IMR-90 (cell line): ENCODE data around the gene ACAD9. TPM values are rescaled to one million over a fixed set of nuclear protein-coding genes. Genes with fewer than 3 reads are reported as not detected.

Experiments used
- ATAC-seq: fragments of 200-7000 bp; cut with Tn5 transposase; 2 replicates; pipeline ENCODE4 v1.9.1; 2020; ENCODE audit warnings: low read depth, mild to moderate bottlenecking, moderate library complexity
- BruUV-seq: library from RNA; stranded (reverse); fragments of 400-500 nt; replicated peaks from 2 replicates; lab custom pipeline; 2021; lab: Mats Ljungman, UMichigan
- CTCF ChIA-PET: fragments of 300-600 bp; formaldehyde crosslinking; extraction: SDS; loops from one replicate; lab custom pipeline; 2021; ENCODE audit warnings: antibody characterized with exemption; lab: Yijun Ruan, JAX
- POLR2A ChIA-PET: fragments of 300-600 bp; sonication (Branson Sonifier 250); formaldehyde crosslinking; loops from one replicate; lab custom pipeline; 2022; ENCODE audit warnings: antibody characterized with exemption; ENCODE audit not compliant: unreplicated experiment; lab: Charles Lee
- DNase-seq: peaks from one replicate; pipeline ENCODE4 v3.0.0; 2013
- H2AFZ ChIP-seq: replicated peaks from 2 replicates; pipeline ENCODE3; 2013; ENCODE audit warnings: low read length, mild to moderate bottlenecking; ENCODE audit not compliant: poor library complexity
- H2AK5ac ChIP-seq: 2 replicates; pipeline ENCODE4 v1.6.1; 2013; ENCODE audit warnings: low read depth, low read length, inconsistent platforms
- H2AK9ac ChIP-seq: replicated peaks from 2 replicates; pipeline ENCODE3; 2013; ENCODE audit warnings: mild to moderate bottlenecking, low read depth, low read length, moderate library complexity; ENCODE audit not compliant: poor library complexity
- H2BK120ac ChIP-seq: 2 replicates; pipeline ENCODE4 v1.6.1; 2013; ENCODE audit warnings: low read depth, low read length, inconsistent platforms
- H2BK15ac ChIP-seq: 3 replicates; pipeline ENCODE4 v1.6.1; 2013; ENCODE audit warnings: low read depth, low read length, inconsistent platforms
- H2BK20ac ChIP-seq: 2 replicates; pipeline ENCODE4 v1.6.1; 2013; ENCODE audit warnings: low read depth, mild to moderate bottlenecking, inconsistent platforms, low read length, moderate library complexity
- H2BK5ac ChIP-seq: 2 replicates; pipeline ENCODE4 v1.6.1; 2013; ENCODE audit warnings: mild to moderate bottlenecking, low read depth, low read length, inconsistent platforms; ENCODE audit not compliant: poor library complexity, severe bottlenecking
- H3K14ac ChIP-seq: replicated peaks from 2 replicates; pipeline ENCODE4 v1.6.1; 2013; ENCODE audit warnings: low read depth, low read length, inconsistent platforms
- H3K18ac ChIP-seq: 2 replicates; pipeline ENCODE4 v1.6.1; 2013; ENCODE audit warnings: low read depth, low read length, control low read depth
- H3K23ac ChIP-seq: 2 replicates; pipeline ENCODE4 v1.6.1; 2013; ENCODE audit warnings: low read depth, low read length, inconsistent platforms
- H3K27ac ChIP-seq: 2 replicates; pipeline ENCODE4 v1.5.1; 2013; ENCODE audit warnings: mild to moderate bottlenecking, control low read depth, low read length; ENCODE audit not compliant: insufficient read depth
- H3K27me3 ChIP-seq: 2 replicates; pipeline ENCODE4 v1.6.1; 2013; ENCODE audit warnings: low read length; ENCODE audit not compliant: control insufficient read depth, insufficient read depth
- H3K36me3 ChIP-seq: 2 replicates; pipeline ENCODE4 v1.6.1; 2013; ENCODE audit warnings: low read length, mixed read lengths; ENCODE audit not compliant: control insufficient read depth, insufficient read depth
- H3K4ac ChIP-seq: 2 replicates; pipeline ENCODE4 v1.6.1; 2013; ENCODE audit warnings: low read depth, low read length, inconsistent platforms
- H3K4me1 ChIP-seq: 2 replicates; pipeline ENCODE4 v1.6.1; 2013; ENCODE audit warnings: low read length, mixed read lengths; ENCODE audit not compliant: control insufficient read depth, insufficient read depth
- H3K4me2 ChIP-seq: 2 replicates; pipeline ENCODE4 v1.6.1; 2013; ENCODE audit warnings: low read depth, mild to moderate bottlenecking, control low read depth, low read length, moderate library complexity
- H3K4me3 ChIP-seq: 2 replicates; pipeline ENCODE4 v1.5.1; 2013; ENCODE audit warnings: low read depth, mild to moderate bottlenecking, control low read depth, low read length, moderate library complexity; ENCODE audit not compliant: insufficient read depth
- H3K56ac ChIP-seq: 2 replicates; pipeline ENCODE4 v1.6.1; 2013; ENCODE audit warnings: low read length, inconsistent platforms; ENCODE audit not compliant: insufficient read depth; ENCODE audit errors: extremely low read depth
- H3K79me1 ChIP-seq, 2 experiments: 2 replicates each; pipeline ENCODE4 v1.6.1; 2013; ENCODE audit warnings: low read length in 2 of 2, inconsistent platforms in 1 of 2, low read depth in 1 of 2
- H3K9ac ChIP-seq: 2 replicates; pipeline ENCODE4 v1.6.1; 2013; ENCODE audit warnings: low read depth, low read length, control low read depth
- H3K9me1 ChIP-seq: 2 replicates; pipeline ENCODE4 v1.6.1; 2013; ENCODE audit warnings: low read length, inconsistent platforms; ENCODE audit not compliant: insufficient read depth
- H3K9me3 ChIP-seq: 2 replicates; pipeline ENCODE4 v1.6.1; 2013; ENCODE audit warnings: low read length; ENCODE audit not compliant: control insufficient read depth, insufficient read depth
- H4K20me1 ChIP-seq: 2 replicates; pipeline ENCODE4 v1.6.1; 2013; ENCODE audit warnings: low read length, inconsistent platforms; ENCODE audit not compliant: insufficient read depth
- H4K5ac ChIP-seq: 2 replicates; pipeline ENCODE4 v1.6.1; 2013; ENCODE audit warnings: mild to moderate bottlenecking, low read depth, low read length, control low read depth
- H4K8ac ChIP-seq, 2 experiments: 2 replicates each; pipeline ENCODE4 v1.6.1; 2013; ENCODE audit warnings: low read depth in 2 of 2, low read length in 2 of 2, control low read depth in 1 of 2, inconsistent platforms in 1 of 2
- H4K91ac ChIP-seq: 2 replicates; pipeline ENCODE4 v1.6.1; 2013; ENCODE audit warnings: low read depth, low read length, inconsistent platforms; ENCODE audit not compliant: insufficient read depth
- CEBPB ChIP-seq: IDR thresholded peaks from 2 replicates; pipeline ENCODE4 v1.6.1; 2012; ENCODE audit warnings: low read depth, low read length, improper control_type of control experiment
- FOS ChIP-seq: fragments of 150-350 bp; IDR thresholded peaks from 2 replicates; pipeline ENCODE4 v1.6.1; 2016; ENCODE audit warnings: low read depth, low read length
- MAFK ChIP-seq: IDR thresholded peaks from 2 replicates; pipeline ENCODE4 v1.6.1; 2012; ENCODE audit warnings: low read depth, low read length, improper control_type of control experiment
- MXI1 ChIP-seq: IDR thresholded peaks from 2 replicates; pipeline ENCODE4 v1.6.1; 2012; ENCODE audit warnings: low read depth, mild to moderate bottlenecking, low read length, moderate library complexity, borderline replicate concordance
- POLR2A ChIP-seq: IDR thresholded peaks from 2 replicates; pipeline ENCODE4 v1.6.1; 2012; ENCODE audit warnings: mild to moderate bottlenecking, low read depth, low read length
- RAD21 ChIP-seq: IDR thresholded peaks from 2 replicates; pipeline ENCODE4 v1.6.1; 2012; ENCODE audit warnings: low read length, improper control_type of control experiment
- RCOR1 ChIP-seq: IDR thresholded peaks from 2 replicates; pipeline ENCODE4 v1.6.1; 2012; ENCODE audit warnings: mild to moderate bottlenecking, low read length, improper control_type of control experiment; ENCODE audit not compliant: insufficient replicate concordance
- WGBS, 2 experiments: methylation state at CpG; one replicate each; pipeline versions ENCODE4 v1.1.5 to v1.1.7; 2013; ENCODE audit warnings: missing lambda C conversion rate in 2 of 2; ENCODE audit not compliant: insufficient read length in 1 of 2; ENCODE audit errors: extremely low coverage in 2 of 2; 5-methylcytosine and 5-hydroxymethylcytosine counted together
- dilution Hi-C: fragments of 300-500 bp; cut with HindIII; formaldehyde crosslinking; loops from one replicate; pipeline ENCODE4 v1.14.3; 2018; ENCODE audit warnings: low sequenced_read_pairs; ENCODE audit not compliant: unreplicated experiment
- in situ Hi-C: fragments of 300-500 bp; cut with MboI; formaldehyde crosslinking; loops from 3 replicates; pipeline ENCODE4 v1.14.3; 2019; ENCODE audit warnings: low sequenced_read_pairs, inconsistent platforms, mixed read lengths
- intact Hi-C: fragments of 100-400 bp; cut with micrococcal nuclease; formaldehyde crosslinking; loops from 2 replicates; pipeline ENCODE4 v1.10.0; 2022
- polyA plus RNA-seq, 3 experiments: library from polyadenylated mRNA; depleted of rRNA; stranded (reverse); fragments of >200 nt; gene quantifications; 2 replicates each; pipeline ENCODE4 v1.2.3, GENCODE V29; 2012; ENCODE audit warnings: low replicate concordance in 1 of 3
- total RNA-seq: library from RNA; depleted of rRNA; stranded (reverse); fragments of >200 nt; gene quantifications from 2 replicates; pipeline ENCODE4 v1.2.3, GENCODE V29; 2012
- TF ChIP-seq, protein P1 (sequence below): conservative IDR thresholded peaks from 2 replicates; pipeline ENCODE4 v1.5.1; 2012; ENCODE audit warnings: mild to moderate bottlenecking, low read depth, low read length, improper control_type of control experiment

Gene ACAD9
- total and polyA plus RNA-seq, 2 of the 4 experiments (the other 2 are of a cell fraction), result 31.2 to 41.3 TPM

DNA sequence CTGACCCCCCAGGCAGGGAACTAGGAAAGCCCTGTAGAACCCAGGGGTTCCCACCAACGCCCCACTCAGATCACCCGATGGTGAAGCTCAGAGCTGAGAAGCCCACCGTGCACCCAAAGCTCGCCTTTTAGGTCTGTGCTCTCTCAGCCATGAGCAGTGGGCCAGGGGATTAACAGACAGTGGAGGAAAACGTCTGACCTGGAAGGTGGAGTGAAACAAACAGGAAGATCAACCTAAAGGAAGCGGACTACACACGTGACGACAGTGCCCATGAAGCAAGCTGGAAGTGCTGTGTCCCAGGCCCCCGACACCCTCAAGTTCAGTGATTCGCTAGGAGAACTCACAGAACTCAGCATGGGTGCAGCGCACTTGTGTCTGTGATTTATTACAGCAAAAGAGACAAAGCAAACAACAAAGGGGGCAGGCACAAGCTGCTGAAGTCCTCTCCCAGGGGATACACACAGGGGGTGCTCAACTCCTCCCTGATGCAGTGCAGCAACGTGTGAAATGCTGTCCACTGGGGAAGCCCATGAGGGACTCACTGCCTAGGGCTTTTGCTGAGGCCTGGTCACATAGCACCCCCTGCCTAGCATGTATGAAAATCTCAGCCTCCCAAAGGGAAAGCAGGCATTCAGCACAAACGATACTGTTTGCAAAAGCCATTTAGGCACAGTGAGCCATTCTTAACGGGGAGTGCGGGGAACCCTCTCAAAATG is 71.0 kb downstream of the ACAD9 start:
- Histone ChIP-seq H2BK5ac (no peak overlapping the region), H3K9me1 (no peaks in the 10 kb centered on the region), H4K5ac (no peak overlapping the region), H3K4ac (no peak overlapping the region), H3K27ac (no peak overlapping the region), H3K4me1 (peaks cover 1% of the 10 kb centered on the region; the same call in 1 of the 2 replicates), H4K20me1 (no peaks in the 10 kb centered on the region), H3K14ac (no peak overlapping the region), H2BK120ac (no peak overlapping the region), H2AK5ac (no peak overlapping the region), H3K36me3 (no peaks in the 10 kb centered on the region), H3K56ac (no peak overlapping the region), H3K23ac (no peak overlapping the region), H2BK20ac (no peak overlapping the region), H3K9me3 (no peaks in the 10 kb centered on the region), H3K79me1 (no peaks in the 10 kb centered on the region), H3K18ac (no peak overlapping the region), H3K4me2 (no peak overlapping the region), H3K9ac (no peak overlapping the region), H2AFZ (peak overlapping the region; percentile 1), H2AK9ac (no peak overlapping the region), H4K91ac (no peak overlapping the region), H3K27me3 (peaks cover 17% of the 10 kb centered on the region), H4K8ac (no peak overlapping the region), H2BK15ac (no peak overlapping the region), H3K4me3 (no peak overlapping the region)
- in situ Hi-C loops, result no loop called here
- ChIA-PET POLR2A (no interaction called here), CTCF (interaction anchor here (0.8 kb wide), 1 partner anchor 270 kb away, joined by 3 read pairs; no protein-coding TSS in a partner anchor)
- BruUV-seq, result no TSS peak
- intact Hi-C loops, result no loop called here
- 49% methylated on average over 8 of the region's 15 CpGs; no CpG with 5 or more reads in 1 of the 2 experiments for WGBS, 2 experiments
- dilution Hi-C loops, result no loop called here
- DNase-seq, result peak; percentile 38
- TF ChIP-seq RCOR1 (no peak), RAD21 (peak; percentile 42), FOS (no peak), POLR2A (no peak), CEBPB (no peak), MXI1 (no peak), MAFK (no peak)
- TF ChIP-seq, protein P1, sequence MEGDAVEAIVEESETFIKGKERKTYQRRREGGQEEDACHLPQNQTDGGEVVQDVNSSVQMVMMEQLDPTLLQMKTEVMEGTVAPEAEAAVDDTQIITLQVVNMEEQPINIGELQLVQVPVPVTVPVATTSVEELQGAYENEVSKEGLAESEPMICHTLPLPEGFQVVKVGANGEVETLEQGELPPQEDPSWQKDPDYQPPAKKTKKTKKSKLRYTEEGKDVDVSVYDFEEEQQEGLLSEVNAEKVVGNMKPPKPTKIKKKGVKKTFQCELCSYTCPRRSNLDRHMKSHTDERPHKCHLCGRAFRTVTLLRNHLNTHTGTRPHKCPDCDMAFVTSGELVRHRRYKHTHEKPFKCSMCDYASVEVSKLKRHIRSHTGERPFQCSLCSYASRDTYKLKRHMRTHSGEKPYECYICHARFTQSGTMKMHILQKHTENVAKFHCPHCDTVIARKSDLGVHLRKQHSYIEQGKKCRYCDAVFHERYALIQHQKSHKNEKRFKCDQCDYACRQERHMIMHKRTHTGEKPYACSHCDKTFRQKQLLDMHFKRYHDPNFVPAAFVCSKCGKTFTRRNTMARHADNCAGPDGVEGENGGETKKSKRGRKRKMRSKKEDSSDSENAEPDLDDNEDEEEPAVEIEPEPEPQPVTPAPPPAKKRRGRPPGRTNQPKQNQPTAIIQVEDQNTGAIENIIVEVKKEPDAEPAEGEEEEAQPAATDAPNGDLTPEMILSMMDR, result peak; percentile 44
- peak; percentile 77 for ATAC-seq
